ENCODE measurements around the gene RERG. TPM values are rescaled to one million over a fixed set of nuclear protein-coding genes. Genes with fewer than 3 reads are reported as not detected.

RERG gene
- total and polyA plus RNA-seq, 4 donors, result 1.0 to 1.4 (median 1.1) TPM

DNA sequence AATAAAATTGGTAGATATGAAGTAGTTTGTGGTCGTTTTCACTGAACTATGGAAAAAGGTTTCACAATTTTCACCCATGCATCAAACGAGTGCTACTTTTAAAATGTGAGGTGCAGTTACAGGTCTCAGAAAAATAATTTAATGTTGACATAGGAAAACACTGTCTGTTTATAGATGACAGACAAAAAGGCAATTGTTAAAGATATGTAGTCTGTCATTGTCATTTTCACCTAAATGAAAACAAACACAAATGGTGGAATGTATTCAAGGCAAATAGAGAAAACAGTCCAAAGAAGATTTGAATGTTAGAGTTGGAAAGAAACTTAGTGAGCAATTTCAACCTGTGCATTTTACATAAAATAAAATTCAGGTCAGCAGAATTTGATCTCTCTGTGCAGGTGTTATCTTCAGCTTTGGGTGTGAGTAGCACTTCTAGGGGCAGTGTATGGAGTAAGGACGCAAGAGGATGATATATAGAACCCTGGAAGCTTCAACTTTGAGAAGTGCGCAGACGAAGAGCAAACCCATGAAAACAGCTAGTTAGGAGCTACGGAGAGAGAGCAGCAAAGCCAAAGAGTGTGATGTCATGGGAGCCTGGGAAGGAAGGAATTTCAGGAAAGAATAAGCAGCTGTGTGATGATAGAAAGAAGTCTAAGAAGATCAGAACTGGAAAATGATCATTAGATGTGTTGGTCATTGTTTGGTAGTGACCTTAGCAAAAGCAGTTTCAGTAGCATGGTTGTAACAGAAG is 6.2 kb downstream of the RERG start (continued):
- TF ChIP-seq EGR1 (IDR thresholded peaks at IDR 0.05; ENCODE audit: low read depth in 2 of 2), result no peak

DNA sequence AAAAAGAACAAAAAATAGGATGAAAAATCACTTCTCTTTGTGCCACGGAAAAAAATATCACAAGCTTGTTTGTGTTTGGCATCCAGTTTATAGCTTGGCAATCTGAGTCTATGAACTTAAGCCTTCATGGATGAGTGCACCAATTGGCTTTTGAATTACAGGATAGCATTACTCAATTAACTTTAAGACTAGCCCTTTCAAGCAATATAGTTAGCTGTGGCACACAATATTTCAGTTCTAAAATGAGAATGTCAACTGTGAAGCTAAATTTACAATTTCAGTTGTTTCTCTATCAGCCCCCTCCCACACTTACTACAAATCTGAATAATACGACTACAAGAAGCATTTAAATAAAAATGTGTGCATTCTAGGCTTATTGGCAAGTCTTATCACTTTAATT is 8.3 kb downstream of the RERG start:
- no peak overlapping the region for H3K4me3 ChIP-seq (ENCODE audit: low read depth in 1 of 3, low read length in 3 of 3)
- peaks cover 0 to 12% (median 2%) of the 10 kb centered on the region in 4 donors for H3K27me3 ChIP-seq (ENCODE audit: control insufficient read depth in 4 of 4, insufficient read depth in 4 of 4, low read length in 3 of 4)
- 76% methylated on average over 2 of the region's 2 CpGs for WGBS
- no peak overlapping the region for H3K27ac ChIP-seq (ENCODE audit: low read depth in 1 of 2, low read length in 2 of 2)
- H3K4me1 ChIP-seq (ENCODE audit: control insufficient read depth in 4 of 4, insufficient read depth in 4 of 4, low read length in 3 of 4), result no peaks in the 10 kb centered on the region
- no peak for DNase-seq (ENCODE audit: low spot score)
- TF ChIP-seq FOXA1 (IDR thresholded peaks at IDR 0.05), result no peak
- TF ChIP-seq, protein P1, sequence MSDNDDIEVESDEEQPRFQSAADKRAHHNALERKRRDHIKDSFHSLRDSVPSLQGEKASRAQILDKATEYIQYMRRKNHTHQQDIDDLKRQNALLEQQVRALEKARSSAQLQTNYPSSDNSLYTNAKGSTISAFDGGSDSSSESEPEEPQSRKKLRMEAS (IDR thresholded peaks at IDR 0.05), result no peak
- TF ChIP-seq NR2F2 (IDR thresholded peaks at IDR 0.05), result no peak
- TF ChIP-seq RXRA (IDR thresholded peaks at IDR 0.05), result no peak
- TF ChIP-seq RAD21 (IDR thresholded peaks at IDR 0.05), result no peak
- TF ChIP-seq YY1 (IDR thresholded peaks at IDR 0.05), result no peak
- TF ChIP-seq, protein P2, sequence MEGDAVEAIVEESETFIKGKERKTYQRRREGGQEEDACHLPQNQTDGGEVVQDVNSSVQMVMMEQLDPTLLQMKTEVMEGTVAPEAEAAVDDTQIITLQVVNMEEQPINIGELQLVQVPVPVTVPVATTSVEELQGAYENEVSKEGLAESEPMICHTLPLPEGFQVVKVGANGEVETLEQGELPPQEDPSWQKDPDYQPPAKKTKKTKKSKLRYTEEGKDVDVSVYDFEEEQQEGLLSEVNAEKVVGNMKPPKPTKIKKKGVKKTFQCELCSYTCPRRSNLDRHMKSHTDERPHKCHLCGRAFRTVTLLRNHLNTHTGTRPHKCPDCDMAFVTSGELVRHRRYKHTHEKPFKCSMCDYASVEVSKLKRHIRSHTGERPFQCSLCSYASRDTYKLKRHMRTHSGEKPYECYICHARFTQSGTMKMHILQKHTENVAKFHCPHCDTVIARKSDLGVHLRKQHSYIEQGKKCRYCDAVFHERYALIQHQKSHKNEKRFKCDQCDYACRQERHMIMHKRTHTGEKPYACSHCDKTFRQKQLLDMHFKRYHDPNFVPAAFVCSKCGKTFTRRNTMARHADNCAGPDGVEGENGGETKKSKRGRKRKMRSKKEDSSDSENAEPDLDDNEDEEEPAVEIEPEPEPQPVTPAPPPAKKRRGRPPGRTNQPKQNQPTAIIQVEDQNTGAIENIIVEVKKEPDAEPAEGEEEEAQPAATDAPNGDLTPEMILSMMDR (IDR thresholded peaks at IDR 0.05; ENCODE audit: low read depth, low read length, missing input control), result no peak
- TF ChIP-seq, protein P3, sequence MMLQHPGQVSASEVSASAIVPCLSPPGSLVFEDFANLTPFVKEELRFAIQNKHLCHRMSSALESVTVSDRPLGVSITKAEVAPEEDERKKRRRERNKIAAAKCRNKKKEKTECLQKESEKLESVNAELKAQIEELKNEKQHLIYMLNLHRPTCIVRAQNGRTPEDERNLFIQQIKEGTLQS (IDR thresholded peaks at IDR 0.05), result no peak
- TF ChIP-seq TAF1 (conservative IDR thresholded peaks at IDR 0.05), result no peak
- no peak for TF ChIP-seq SP1 (IDR thresholded peaks at IDR 0.05)
- no peak for TF ChIP-seq GABPA (IDR thresholded peaks at IDR 0.05 in 1 of 2, conservative IDR thresholded peaks at IDR 0.05 in 1 of 2)
- H3K36me3 ChIP-seq (ENCODE audit: control insufficient read depth in 4 of 4, insufficient read depth in 3 of 4, low read depth in 1 of 4, low read length in 3 of 4), result no peaks in the 10 kb centered on the region
- H3K9me3 ChIP-seq (ENCODE audit: control insufficient read depth in 4 of 4, low read length in 3 of 4), result no peaks in the 10 kb centered on the region
- H3K9ac ChIP-seq (ENCODE audit: low read depth in 1 of 2, low read length in 2 of 2), result no peak overlapping the region

DNA sequence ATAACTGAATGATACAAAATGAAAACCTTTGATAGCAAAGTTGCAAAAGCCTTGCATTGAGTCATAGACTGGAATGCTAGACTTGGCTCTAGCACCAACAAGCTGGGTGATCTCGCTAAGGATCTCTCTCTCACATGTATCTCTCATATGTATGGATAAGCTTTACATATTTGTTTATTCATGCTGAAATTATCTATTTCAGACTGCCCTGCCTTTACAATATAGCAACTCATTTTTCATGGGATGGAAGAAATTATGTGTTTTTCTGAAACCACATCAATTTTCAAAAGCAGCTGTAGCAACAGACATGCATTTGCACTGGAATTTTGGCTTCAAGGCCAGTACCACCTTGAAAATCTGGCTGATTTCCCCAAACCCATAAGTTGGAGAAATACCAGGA is 11.4 kb downstream of the RERG start:
- 79% methylated on average over 1 of the region's 1 CpG for WGBS
- H3K27ac ChIP-seq (ENCODE audit: low read depth in 1 of 2, low read length in 2 of 2), result no peak overlapping the region
- H3K4me1 ChIP-seq (ENCODE audit: control insufficient read depth in 4 of 4, insufficient read depth in 4 of 4, low read length in 3 of 4), result no peaks in the 10 kb centered on the region

More for the DNA sequence above, 11.4 kb downstream of the RERG start:
- DNase-seq (ENCODE audit: low spot score), result no peak
- no peak for TF ChIP-seq HNF4G (IDR thresholded peaks at IDR 0.05)
- TF ChIP-seq JUND (IDR thresholded peaks at IDR 0.05), result no peak
- no peak for TF ChIP-seq RAD21 (IDR thresholded peaks at IDR 0.05)
- TF ChIP-seq, protein P2 (IDR thresholded peaks at IDR 0.05; ENCODE audit: low read depth, low read length, missing input control), result no peak
- TF ChIP-seq, protein P4, sequence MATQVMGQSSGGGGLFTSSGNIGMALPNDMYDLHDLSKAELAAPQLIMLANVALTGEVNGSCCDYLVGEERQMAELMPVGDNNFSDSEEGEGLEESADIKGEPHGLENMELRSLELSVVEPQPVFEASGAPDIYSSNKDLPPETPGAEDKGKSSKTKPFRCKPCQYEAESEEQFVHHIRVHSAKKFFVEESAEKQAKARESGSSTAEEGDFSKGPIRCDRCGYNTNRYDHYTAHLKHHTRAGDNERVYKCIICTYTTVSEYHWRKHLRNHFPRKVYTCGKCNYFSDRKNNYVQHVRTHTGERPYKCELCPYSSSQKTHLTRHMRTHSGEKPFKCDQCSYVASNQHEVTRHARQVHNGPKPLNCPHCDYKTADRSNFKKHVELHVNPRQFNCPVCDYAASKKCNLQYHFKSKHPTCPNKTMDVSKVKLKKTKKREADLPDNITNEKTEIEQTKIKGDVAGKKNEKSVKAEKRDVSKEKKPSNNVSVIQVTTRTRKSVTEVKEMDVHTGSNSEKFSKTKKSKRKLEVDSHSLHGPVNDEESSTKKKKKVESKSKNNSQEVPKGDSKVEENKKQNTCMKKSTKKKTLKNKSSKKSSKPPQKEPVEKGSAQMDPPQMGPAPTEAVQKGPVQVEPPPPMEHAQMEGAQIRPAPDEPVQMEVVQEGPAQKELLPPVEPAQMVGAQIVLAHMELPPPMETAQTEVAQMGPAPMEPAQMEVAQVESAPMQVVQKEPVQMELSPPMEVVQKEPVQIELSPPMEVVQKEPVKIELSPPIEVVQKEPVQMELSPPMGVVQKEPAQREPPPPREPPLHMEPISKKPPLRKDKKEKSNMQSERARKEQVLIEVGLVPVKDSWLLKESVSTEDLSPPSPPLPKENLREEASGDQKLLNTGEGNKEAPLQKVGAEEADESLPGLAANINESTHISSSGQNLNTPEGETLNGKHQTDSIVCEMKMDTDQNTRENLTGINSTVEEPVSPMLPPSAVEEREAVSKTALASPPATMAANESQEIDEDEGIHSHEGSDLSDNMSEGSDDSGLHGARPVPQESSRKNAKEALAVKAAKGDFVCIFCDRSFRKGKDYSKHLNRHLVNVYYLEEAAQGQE (IDR thresholded peaks at IDR 0.05), result no peak
- peaks cover 0 to 10% (median 2%) of the 10 kb centered on the region in 4 donors for H3K27me3 ChIP-seq (ENCODE audit: control insufficient read depth in 4 of 4, insufficient read depth in 4 of 4, low read length in 3 of 4)
- H3K9ac ChIP-seq (ENCODE audit: low read depth in 1 of 2, low read length in 2 of 2), result no peak overlapping the region
- H3K9me3 ChIP-seq (ENCODE audit: control insufficient read depth in 4 of 4, low read length in 3 of 4), result no peaks in the 10 kb centered on the region
- no peak overlapping the region for H3K4me3 ChIP-seq (ENCODE audit: low read depth in 1 of 3, low read length in 3 of 3)
- H3K36me3 ChIP-seq (ENCODE audit: control insufficient read depth in 4 of 4, insufficient read depth in 3 of 4, low read depth in 1 of 4, low read length in 3 of 4), result no peaks in the 10 kb centered on the region
